Sciatic nerve (tissue), 2 donors: ENCODE results near the gene FRMD5. TPM values are rescaled to one million over a fixed set of nuclear protein-coding genes. Genes with fewer than 3 reads are reported as not detected.

ENCODE experiments used
- ATAC-seq: fragments of 200-7000 bp; cut with Tn5 transposase; one replicate; pipeline ENCODE4 v1.9.1; 2020; ENCODE audit warnings: mild to moderate bottlenecking, moderate library complexity
- DNase-seq: peaks from one replicate; pipeline ENCODE4 v3.0.0-alpha.2; 2020; ENCODE audit warnings: low spot score
- intact Hi-C: fragments of 100-400 bp; cut with DNase I; formaldehyde crosslinking; loops from one replicate; pipeline ENCODE4 v1.14.2; 2022
- total RNA-seq: library from RNA; stranded (reverse); fragmentation: NEBNext Ultra II Directional; extraction: Animal tissue kit (Norgen Biotek cat#: 25700); gene quantifications from one replicate; pipeline ENCODE4 v1.2.1, GENCODE V29; 2021
- donor health status: DM: no; HTN: no; CAD: no.
- donor health status: DM: no; HTN: no; CAD: no.

FRMD5 gene
- total RNA-seq, 1 donor from 2014 or later, result 6.7 TPM

DNA sequence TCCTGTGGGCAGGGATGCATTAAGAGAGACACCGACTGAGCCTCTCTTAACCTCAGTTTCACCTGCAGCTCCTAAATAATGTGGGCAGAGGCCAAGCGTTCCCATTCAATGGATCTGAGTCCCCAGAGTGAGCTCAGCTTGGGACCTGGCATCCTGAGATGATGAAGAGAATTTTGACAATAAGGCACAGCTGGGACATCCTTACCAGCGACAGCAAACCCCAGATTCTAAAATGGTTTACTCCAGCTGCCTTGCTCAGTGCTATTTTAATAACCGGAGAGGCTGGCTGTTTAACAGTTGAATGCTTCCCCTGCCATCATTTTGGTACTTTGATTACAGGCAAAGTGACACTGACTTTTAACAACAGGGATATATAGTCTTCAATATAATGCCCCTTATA, 244.5 kb downstream of the FRMD5 start:
- ATAC-seq (no peak), DNase-seq (no peak)
- intact Hi-C loops, result no loop called here

DNA sequence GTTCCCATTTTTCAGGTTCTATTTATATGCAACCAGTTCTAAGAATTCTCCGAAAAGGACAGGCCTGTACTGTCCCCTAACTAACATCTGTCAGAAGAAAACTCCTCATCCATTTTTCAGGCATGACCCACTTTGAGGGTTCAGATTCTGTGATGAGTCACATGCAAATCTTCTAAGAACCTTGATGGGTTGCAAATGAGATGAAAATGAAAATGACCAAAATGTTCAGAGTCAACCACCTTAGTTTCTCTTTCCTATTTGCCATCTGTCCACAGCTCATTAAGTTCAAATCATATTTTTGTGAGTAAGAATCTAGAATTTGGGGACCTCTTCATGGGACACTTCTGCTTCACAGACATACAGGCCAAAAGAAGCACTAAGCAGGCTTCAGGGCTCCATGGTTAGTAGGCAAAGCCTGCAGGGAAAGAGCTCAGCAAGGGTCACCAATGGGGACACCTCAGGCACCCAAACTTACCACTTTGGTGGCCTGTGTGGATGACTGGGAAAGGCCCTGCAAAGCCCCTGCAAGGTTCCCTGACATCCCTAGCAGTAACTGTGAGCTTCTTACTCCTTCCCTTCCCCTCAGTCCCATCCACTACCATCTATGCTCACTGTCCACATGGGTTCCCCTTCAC, 246.3 kb downstream of the FRMD5 start:
- ATAC-seq (no peak), DNase-seq (no peak)
- intact Hi-C loops, result no loop called here

DNA sequence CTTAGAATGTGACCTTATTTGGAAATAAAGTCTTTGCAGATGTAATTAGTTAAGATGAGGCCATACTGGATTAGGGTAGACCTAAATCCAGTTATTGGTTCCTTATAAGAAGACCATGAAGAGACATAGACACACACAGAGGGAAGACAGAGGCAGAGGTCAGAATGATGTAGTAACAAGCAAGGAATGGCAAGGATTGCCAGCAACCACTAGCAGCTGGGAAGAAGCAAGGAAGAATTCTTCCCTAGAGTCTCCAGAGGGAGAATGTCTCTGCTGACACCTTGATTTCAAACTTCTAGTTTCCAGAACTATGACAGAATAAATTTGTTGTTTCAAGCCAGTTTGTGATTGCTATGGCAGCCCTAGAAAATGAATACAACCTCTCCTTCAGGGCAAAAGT, 251.6 kb downstream of the FRMD5 start:
- intact Hi-C loops, result no loop called here
- no peak for DNase-seq
- ATAC-seq, result no peak

DNA sequence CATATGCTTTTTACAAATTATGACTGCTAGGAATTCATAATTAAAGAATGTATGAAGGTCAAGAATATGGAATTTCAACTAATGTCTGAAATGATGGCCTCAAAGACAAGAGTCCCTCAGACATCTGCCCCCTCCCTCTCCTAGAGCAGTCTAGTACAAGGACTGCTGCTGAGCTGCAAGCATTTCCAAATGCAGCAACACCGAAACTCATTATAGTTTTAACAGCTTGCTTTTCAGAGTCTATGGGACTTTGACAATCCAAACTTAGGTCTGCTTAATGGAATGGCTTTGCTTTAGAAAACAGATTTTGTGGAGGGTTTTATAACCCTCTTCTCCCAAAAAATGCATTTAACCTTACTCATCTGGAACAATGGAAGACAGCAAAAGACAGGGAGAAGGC, 252.9 kb downstream of the FRMD5 start:
- no peak for DNase-seq
- no peak for ATAC-seq

DNA sequence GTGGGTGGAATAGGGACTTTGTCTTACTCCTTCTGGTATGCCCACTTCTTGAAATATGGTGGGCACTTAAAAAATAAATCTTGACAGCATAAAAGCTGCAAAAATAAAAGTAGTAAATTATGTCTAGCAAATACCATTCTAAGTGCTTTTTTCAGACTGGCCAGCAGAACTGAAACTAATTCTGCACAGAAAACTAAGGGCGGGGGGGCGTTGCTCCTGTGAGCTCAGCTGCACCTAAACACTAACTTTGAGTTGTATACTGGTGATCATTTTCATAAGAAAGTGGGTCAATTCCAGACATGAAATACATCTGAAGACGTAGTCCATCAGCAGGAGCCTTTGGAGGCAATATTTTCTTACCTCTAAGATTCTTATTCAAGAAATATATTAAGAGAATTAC, 253.5 kb downstream of the FRMD5 start:
- intact Hi-C loops, result no loop called here
- no peak for ATAC-seq
- no peak for DNase-seq

More for the DNA sequence above, 252.9 kb downstream of the FRMD5 start:
- intact Hi-C loops, result no loop called here

DNA sequence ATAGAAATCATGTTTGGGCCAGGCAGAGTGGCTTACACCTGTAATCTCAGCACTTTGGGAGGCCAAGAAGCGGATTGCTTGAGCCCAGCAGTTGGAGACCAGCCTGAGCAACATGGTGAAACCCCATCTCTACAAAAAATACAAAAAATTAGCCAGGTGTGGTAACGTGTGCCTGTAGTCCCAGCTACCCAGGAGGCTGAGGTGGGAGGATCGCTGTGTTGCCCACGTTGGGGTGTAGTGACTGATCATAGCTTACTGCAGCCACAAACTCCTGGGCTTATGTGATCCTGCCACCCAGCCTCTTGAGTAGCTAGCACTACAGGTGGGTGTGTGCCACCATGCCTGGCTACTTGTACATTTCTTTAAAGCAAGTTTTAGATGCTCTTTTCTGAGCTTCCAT, 254.0 kb downstream of the FRMD5 start:
- DNase-seq (no peak), ATAC-seq (no peak)
- intact Hi-C loops, result no loop called here

DNA sequence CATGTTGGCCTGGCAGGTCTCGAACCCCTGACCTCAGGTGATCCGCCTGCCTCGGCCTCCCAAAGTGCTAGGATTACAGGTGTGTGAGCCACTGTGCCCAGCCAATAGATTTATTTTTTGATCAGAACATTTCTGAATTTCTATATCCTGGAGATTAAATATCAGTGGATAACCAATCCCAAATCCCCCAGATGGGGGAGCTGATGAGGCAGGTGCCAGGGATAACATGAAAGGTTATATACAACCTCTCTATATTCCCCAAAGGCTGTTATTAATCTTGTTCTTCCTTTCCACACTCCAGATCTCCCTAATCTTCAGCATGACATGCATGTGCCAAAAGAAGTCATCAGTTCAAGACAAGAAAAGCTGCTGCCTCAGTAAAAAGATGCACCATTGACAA, 256.0 kb downstream of the FRMD5 start:
- DNase-seq (no peak), ATAC-seq (no peak)
- intact Hi-C loops, result no loop called here

DNA sequence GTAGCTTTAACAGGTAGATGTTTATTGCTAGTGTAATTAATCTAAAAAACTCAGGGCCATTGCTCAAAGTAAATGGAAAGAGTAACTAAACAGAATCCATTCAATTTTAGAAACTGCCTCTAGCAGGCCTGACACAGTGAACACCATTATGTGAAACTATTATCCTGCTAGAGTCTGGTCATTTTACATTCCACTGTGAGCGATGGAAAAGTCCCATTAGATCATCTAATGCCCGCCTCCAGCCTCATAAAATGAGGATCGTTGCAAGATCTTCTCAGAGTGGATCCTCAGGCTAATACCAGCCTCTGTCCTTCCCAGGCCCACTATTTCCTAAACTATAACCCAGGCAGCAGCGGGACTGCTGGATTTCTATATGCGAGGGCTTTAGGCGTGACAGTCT, 260.6 kb downstream of the FRMD5 start:
- ATAC-seq (no peak), DNase-seq (no peak)
- intact Hi-C loops, result no loop called here

DNA sequence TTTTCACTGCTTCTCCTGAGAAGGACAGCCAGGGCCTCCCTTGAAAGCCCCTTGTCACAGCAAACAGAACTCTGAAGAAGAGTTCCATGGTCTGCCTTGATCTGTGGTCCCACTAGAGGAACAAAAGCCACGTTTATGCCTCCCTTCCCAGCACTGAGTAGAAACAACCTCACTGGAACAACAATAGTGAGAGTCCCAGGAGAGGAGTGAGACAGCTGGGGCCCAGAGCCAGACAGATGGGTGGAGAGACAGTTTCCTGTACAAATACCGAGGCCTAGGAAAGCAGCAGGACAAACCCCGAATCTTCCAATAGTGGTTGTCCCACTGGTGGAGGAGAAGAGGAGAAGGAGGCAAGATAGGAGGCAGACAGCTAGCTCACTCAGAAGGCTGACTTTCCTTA, 262.2 kb downstream of the FRMD5 start:
- intact Hi-C loops, result no loop called here
- ATAC-seq (peak; percentile 44), DNase-seq (no peak)

DNA sequence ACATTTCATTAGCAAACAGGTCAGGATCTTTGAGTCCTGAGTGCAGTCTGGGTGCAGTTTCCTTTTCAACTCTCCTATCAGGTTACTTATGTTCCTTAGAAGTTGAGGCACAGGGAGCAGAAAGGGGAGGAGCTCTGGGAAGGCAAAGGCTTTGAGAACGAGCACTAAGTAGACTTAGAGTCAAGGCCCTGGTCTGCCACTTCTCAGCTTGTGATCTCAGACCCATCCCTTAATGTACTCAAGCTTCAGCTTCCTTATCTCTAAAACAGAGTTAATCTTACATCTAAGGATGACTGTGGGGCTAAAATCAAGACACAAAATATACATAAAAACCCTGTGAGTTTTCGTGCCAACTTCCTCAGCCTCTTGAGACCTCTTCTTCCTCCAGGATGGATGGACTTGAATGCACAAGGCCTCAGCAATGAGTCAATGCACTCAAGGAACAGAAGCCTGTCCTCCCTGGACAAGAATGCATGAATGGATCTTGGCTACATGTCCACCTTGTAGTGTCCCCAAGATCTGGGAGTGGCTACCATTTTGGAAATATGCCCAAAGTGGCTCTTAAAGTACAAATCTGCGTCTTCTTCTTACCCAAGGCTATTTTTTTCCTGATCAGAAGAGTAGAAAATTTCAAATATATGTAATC, 263.2 kb downstream of the FRMD5 start:
- DNase-seq, result no peak
- no peak for ATAC-seq
- intact Hi-C loops, result no loop called here

DNA sequence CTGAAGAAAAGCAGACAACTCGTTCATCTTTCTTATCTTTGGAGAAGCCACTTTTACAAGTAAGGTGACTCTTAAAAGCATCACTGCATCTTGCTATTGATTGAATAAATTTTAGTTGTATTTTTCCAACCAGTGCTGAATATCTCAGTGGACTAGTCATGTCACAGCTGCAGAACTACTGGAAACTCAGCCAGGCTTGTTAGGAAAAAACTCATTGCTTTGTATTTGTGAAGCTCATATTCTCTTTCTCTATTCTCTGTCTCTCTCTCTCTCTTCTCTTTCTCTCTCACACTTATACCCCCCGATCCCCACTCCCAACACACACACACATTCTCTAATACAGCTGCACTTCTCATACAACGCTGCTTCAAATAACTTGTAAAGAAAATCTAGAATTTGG, 264.0 kb downstream of the FRMD5 start:
- no peak for DNase-seq
- no peak for ATAC-seq
- intact Hi-C loops, result no loop called here

DNA sequence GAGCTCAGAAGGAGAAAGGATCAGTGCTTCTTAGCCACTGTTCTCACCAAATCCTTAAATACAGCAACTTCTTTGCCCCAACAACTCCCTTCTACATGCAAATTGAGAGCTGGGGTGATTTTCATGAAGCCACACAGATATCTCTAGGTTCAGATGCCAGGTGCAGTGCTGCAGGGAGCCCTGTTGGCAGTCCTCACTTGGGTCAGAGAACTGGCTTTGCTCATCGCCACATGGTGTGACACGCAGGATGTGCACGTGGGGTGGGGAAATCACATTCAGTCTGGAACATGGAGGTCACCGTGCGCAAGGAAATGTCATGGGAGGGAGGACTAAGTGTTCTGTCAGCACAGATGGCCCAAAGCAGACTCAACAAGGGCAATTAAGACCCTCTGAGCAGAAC, 264.5 kb downstream of the FRMD5 start:
- intact Hi-C loops, result no loop called here
- DNase-seq, result no peak
- ATAC-seq, result no peak

DNA sequence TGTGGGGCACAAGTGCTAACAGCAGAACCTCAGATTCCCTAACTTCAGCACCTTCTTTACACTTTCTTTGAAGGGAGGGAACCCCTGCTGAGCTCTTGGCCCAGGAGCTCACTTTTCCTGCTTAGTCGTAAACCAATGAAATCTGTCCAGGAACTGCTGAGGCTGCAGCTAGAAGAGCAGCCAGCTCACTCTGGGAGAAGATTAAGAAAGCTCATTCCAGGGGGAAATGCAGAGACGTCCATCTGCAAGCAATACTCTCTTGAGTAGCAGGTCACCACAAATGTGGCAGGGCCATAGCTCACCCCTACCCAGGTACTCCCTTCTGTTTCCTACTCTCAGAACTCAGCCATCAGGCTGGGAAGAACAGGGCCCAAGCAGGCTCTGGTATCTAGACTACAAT, 265.0 kb downstream of the FRMD5 start:
- intact Hi-C loops, result no loop called here

DNA sequence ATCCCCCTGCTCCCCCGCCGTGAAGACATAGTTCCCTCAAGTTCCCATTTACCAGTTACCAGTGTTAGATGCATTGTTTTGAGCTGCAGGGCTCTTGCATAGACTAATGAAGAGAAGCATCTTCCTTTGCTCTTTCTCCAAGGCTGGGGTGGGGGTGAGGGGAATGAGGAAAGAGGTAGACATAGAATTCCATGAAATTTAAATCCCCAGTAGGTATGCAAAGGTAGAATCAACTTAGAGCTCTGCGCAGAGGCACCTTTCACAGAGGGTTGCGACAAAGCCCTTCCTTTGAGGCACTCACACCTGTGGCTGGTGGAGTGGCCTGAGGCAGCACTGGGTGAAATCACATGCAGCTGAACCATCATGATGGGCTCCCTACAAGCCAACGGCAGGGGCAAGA, 266.9 kb downstream of the FRMD5 start:
- intact Hi-C loops, result no loop called here
- DNase-seq (no peak), ATAC-seq (no peak)

More for the DNA sequence above, 265.0 kb downstream of the FRMD5 start:
- DNase-seq (no peak), ATAC-seq (no peak)

DNA sequence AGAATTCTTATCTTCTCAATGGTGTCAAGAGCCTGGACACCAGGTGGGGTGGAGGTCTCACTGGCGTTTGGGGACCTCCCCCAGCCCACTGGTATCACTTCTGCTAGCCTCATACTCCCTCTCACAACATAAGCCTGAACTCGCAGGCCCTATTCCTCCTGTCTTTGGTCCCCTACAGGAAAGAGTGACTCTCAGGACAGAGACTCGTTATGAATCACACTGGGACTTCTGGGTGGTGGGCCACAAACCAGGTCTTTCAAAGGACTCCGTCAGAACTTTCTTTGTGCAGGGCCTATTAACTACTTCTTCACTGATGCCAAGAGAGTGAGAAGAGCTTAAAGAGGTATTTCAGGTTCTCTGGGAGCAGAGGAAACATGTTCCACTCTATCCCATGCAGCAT, 267.9 kb downstream of the FRMD5 start:
- intact Hi-C loops, result no loop called here
- DNase-seq, result no peak

DNA sequence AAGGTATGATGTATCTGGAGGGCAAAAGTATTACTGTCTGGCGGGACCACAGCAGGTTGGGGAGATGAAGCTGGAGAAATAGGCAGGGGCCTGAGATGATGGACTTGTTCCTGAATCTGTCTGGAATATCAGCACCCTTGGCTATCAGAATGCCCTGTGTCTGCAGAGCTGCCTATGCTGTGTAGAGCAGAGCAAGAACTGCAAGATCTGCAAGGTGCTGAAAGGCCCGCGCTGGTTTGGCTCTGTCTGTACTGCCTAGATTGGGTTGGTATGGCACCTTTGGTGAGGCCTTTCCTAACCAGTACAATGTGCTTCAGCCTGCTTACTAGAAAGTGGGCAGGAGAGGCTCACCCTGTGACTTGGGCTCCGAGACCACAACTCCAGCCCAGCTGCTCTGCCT, 271.5 kb downstream of the FRMD5 start:
- ATAC-seq, result no peak
- intact Hi-C loops, result no loop called here
- DNase-seq, result no peak

More for the DNA sequence above, 267.9 kb downstream of the FRMD5 start:
- no peak for ATAC-seq

DNA sequence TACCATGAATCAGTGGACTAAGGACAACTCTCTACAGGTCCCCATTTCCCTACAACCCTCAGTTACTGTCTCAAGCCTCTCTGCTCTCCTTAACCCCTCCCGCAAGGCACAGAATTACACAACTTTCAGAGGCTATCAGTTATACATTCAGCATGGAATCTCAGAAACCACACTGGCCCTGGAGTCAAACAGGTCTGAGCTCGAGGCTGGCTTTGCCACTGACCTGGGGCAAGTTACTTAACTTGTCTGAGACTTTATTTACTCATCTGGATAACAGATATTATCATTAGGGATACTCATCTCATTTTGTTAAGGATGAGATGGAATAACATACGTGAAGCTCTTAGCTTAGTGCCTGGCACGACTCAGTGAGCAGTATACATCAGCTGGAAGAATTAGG, 273.1 kb downstream of the FRMD5 start:
- ATAC-seq, result no peak
- intact Hi-C loops, result no loop called here
- DNase-seq, result no peak

DNA sequence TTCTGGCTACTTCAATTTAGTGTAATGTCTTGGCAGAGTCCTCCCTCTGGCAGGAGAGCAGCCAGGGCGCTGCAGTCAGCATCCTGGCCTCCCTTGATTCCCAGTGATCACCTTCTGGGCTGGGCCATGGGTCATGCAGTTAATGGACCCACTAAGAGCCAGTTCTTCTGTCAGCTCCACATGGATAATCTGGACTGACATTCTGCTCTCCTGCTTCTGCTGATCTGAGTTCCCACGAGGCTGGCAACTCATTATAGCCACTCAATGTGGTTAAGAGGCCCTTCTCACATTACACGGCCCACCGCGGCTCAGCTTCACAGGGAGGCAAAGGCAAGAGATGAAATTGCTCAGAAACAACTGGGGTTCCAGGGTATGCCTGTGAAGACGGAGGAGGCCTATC, 274.3 kb downstream of the FRMD5 start:
- ATAC-seq, result no peak
- intact Hi-C loops, result no loop called here
- no peak for DNase-seq

DNA sequence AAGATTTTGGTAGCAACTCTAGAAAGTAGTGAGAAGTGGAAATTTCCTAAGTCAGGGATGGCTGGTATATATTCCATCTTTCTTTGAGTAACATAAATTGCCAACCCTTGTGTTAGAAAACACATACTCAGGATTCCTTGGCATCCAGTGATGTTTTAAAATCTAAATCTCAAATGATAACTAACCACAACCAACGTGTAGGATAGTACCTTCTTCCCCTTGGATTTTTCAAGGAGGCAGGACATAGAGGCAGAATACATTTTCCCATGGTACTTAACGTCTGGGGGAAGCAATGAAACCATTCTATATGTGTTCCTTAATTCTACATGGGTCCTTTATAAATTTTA, 274.8 kb downstream of the FRMD5 start:
- no peak for DNase-seq
- intact Hi-C loops, result no loop called here
- no peak for ATAC-seq

DNA sequence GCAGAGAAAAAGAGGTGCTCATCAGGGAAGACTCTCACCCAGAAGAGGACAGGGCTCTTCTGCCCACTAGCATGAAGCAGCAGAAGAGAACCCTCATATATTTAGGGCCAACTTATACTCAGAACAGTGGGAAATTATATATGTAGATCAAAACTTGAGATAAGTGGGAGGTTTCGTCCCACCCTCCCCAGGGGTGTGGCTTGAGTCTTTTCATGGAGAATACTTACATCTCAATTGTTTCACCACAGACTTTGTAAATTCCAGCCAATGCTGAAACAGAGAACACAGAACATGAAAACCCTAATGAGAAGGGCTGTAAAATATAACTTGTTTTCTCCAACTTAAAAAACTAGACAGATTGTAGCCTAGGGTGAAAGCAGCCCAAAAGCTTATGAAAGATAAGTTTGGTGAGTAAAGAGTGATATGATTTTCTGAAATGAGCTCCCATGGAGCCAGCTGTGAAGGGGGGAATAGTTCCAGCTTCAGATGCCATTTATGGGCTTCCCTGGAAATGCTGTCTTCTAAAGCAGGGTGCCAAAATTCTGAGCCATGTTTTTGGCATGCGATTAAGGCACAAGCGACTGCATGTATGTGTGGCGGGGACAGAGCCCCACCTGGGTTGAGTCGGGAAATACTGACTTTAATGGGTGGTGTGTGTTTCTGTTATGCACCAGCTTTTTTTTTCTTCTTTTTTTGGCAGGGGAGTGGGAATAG, 275.4 kb downstream of the FRMD5 start:
- intact Hi-C loops, result no loop called here
- DNase-seq (no peak), ATAC-seq (no peak)

DNA sequence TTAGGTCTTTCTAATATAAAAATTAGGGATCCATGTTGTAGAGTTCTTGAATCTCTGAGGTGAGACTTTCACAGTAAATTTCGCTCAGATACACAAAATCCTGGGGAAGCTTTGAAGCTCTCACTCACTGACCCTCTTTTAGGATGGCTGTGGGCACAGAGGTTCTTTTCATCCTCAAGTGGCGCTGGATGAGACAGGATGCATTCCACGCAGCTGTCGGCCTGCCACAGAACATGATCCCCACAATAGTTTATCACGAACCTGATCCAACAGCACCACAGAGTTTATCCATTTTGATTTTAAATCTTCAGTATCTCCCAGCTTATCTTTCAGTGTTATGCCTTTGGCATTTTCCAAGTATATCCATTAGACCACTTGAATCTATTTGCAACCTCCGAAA, 276.4 kb downstream of the FRMD5 start:
- DNase-seq (no peak), ATAC-seq (no peak)
- intact Hi-C loops, result no loop called here
